Neuronal stem cell (in vitro differentiated cells): ENCODE measurements around the gene NEURL4.

Experiments used
- DNase-seq: peaks from one replicate; pipeline ENCODE4 v3.0.0-alpha.2; 2013; ENCODE audit warnings: low spot score
- H2AFZ ChIP-seq: one replicate; pipeline ENCODE4 v1.6.1; 2013; ENCODE audit warnings: mild to moderate bottlenecking, low read length, inconsistent platforms
- H2AK5ac ChIP-seq: 2 replicates; pipeline ENCODE4 v1.6.1; 2013; ENCODE audit warnings: low read depth, mild to moderate bottlenecking, inconsistent platforms, low read length, moderate library complexity, mixed read lengths
- H2BK120ac ChIP-seq: 2 replicates; pipeline ENCODE4 v1.6.1; 2013; ENCODE audit warnings: low read depth, mild to moderate bottlenecking, inconsistent platforms, low read length, moderate library complexity, mixed read lengths
- H2BK12ac ChIP-seq: one replicate; pipeline ENCODE4 v1.6.1; 2013; ENCODE audit warnings: low read length, inconsistent platforms
- H2BK15ac ChIP-seq: 2 replicates; pipeline ENCODE4 v1.6.1; 2013; ENCODE audit warnings: mild to moderate bottlenecking, low read length, inconsistent platforms, mixed read lengths
- H2BK5ac ChIP-seq: one replicate; pipeline ENCODE4 v1.6.1; 2013; ENCODE audit warnings: inconsistent platforms, mild to moderate bottlenecking, low read length, moderate library complexity
- H3K14ac ChIP-seq: one replicate; pipeline ENCODE4 v1.6.1; 2013; ENCODE audit warnings: low read length, inconsistent platforms
- H3K18ac ChIP-seq: 2 replicates; pipeline ENCODE4 v1.6.1; 2013; ENCODE audit warnings: low read length, inconsistent platforms
- H3K23ac ChIP-seq: 2 replicates; pipeline ENCODE4 v1.6.1; 2013; ENCODE audit warnings: low read depth, mild to moderate bottlenecking, mixed read lengths, low read length, inconsistent platforms; ENCODE audit not compliant: poor library complexity
- H3K27ac ChIP-seq: replicated peaks from 3 replicates; pipeline ENCODE4 v1.5.1; 2013; ENCODE audit warnings: low read length, inconsistent platforms
- H3K27me3 ChIP-seq, 3 experiments: 2 replicates each; pipeline ENCODE4 v1.6.1; 2013; ENCODE audit warnings: low read length in 3 of 3, mild to moderate bottlenecking in 2 of 3, inconsistent platforms in 1 of 3, low read depth in 1 of 3, mixed read lengths in 1 of 3, moderate library complexity in 1 of 3; ENCODE audit not compliant: control insufficient read depth in 3 of 3, insufficient read depth in 3 of 3
- H3K36me3 ChIP-seq, 2 donors: replicated peaks in 1 of 2; 2 replicates each; pipeline ENCODE4 v1.6.1; 2013; ENCODE audit warnings: low read length in 2 of 2; ENCODE audit not compliant: control insufficient read depth in 2 of 2, insufficient read depth in 2 of 2
- H3K4ac ChIP-seq: 2 replicates; pipeline ENCODE4 v1.6.1; 2013; ENCODE audit warnings: inconsistent platforms, mild to moderate bottlenecking, low read length, moderate library complexity
- H3K4me1 ChIP-seq, 2 donors: 1 replicate in 1 of 2; 2 replicates in 1 of 2; pipeline ENCODE4 v1.6.1; 2013; ENCODE audit warnings: low read length in 2 of 2, low read depth in 1 of 2; ENCODE audit not compliant: control insufficient read depth in 2 of 2, insufficient read depth in 1 of 2
- H3K4me2 ChIP-seq: one replicate; pipeline ENCODE4 v1.6.1; 2013; ENCODE audit warnings: mild to moderate bottlenecking, low read length, inconsistent platforms; ENCODE audit not compliant: insufficient read depth, poor library complexity, severe bottlenecking
- H3K4me3 ChIP-seq, 2 donors: 2 replicates each; pipeline ENCODE4 v1.5.1; 2013; ENCODE audit warnings: low read length in 2 of 2, mild to moderate bottlenecking in 2 of 2, inconsistent platforms in 1 of 2, moderate library complexity in 1 of 2
- H3K79me1 ChIP-seq: one replicate; pipeline ENCODE4 v1.6.1; 2013; ENCODE audit warnings: low read depth, mild to moderate bottlenecking, inconsistent platforms, low read length, moderate library complexity
- H3K9ac ChIP-seq: one replicate; pipeline ENCODE4 v1.6.1; 2013; ENCODE audit warnings: mild to moderate bottlenecking, low read depth, low read length, inconsistent platforms; ENCODE audit not compliant: poor library complexity
- H3K9me3 ChIP-seq, 2 donors: replicated peaks in 1 of 2; 2 replicates each; pipeline versions ENCODE3 to v1.6.1; 2013; ENCODE audit warnings: low read length in 2 of 2, mild to moderate bottlenecking in 2 of 2, inconsistent platforms in 1 of 2, low read depth in 1 of 2, mixed read lengths in 1 of 2, moderate library complexity in 1 of 2; ENCODE audit not compliant: control insufficient read depth in 2 of 2, insufficient read depth in 1 of 2
- H4K8ac ChIP-seq: one replicate; pipeline ENCODE4 v1.6.1; 2013; ENCODE audit warnings: low read depth, mild to moderate bottlenecking, inconsistent platforms, low read length, moderate library complexity
- H4K91ac ChIP-seq: one replicate; pipeline ENCODE4 v1.6.1; 2013; ENCODE audit warnings: low read length, low read depth, mild to moderate bottlenecking, inconsistent platforms; ENCODE audit not compliant: poor library complexity
- WGBS, 2 donors: extraction: QIAGEN DNeasy Blood & Tissue Kit; methylation state at CpG; one replicate each; pipeline ENCODE4 v1.1.7; 2013; ENCODE audit warnings: missing lambda C conversion rate in 2 of 2, mixed read lengths in 1 of 2; ENCODE audit not compliant: insufficient read length in 2 of 2, insufficient replicate concordance in 1 of 2; ENCODE audit errors: extremely low coverage in 2 of 2; 5-methylcytosine and 5-hydroxymethylcytosine counted together

Gene NEURL4

GRCh38 chr17:7290685-7291084 is 38.5 kb downstream of the NEURL4 start:
- H3K4me2 ChIP-seq: no peak overlapping the region
- no peak overlapping the region for H2BK120ac ChIP-seq
- no peak overlapping the region for H3K14ac ChIP-seq
- H3K23ac ChIP-seq: no peak overlapping the region
- peaks cover 8 to 38% (median 33%) of the 10 kb centered on the region in 3 experiments for H3K27me3 ChIP-seq
- H3K36me3 ChIP-seq: peaks cover 0 to 5% of the 10 kb centered on the region in 2 donors
- peak overlapping the region; percentile 22 for H2BK12ac ChIP-seq
- H2AK5ac ChIP-seq: peak overlapping the region; percentile 56
- H4K91ac ChIP-seq: no peak overlapping the region
- no CpG with 5 or more reads among the region's 11 CpGs for WGBS, 2 donors
- H3K27ac ChIP-seq: no peak overlapping the region
- H3K4me3 ChIP-seq: no peak overlapping the region
- H3K9ac ChIP-seq: no peak overlapping the region
- no peak overlapping the region for H4K8ac ChIP-seq
- no peak for DNase-seq
- H3K4me1 ChIP-seq: peaks cover 5 to 19% of the 10 kb centered on the region in 2 donors
- peak overlapping the region; percentile 17 for H3K18ac ChIP-seq
- H2BK5ac ChIP-seq: peak overlapping the region; percentile 39
- no peak overlapping the region for H2AFZ ChIP-seq
- H3K4ac ChIP-seq: no peak overlapping the region
- peaks cover 0 to 1% of the 10 kb centered on the region in 2 donors for H3K9me3 ChIP-seq
- peaks cover 4% of the 10 kb centered on the region for H3K79me1 ChIP-seq
- no peak overlapping the region for H2BK15ac ChIP-seq

DNA sequence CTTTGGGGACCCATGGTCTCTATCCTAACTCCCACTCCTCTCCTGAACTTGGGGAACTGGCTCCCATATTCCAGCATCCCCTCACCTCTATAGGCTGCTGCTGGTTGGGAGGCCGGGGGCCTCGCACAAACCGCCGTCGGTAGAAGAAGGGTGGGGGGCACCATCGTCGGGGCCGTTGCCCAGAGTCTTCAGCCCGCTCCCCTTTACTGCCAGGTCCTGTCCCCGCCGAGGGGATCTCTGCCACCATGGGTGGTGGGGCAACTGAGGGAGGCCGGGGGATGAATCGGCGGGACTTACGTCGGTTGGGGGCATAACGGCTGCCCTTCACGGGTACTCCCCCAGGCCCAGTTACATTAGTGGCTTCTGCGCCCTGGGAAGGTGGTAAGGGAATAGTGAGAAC is 39.0 kb downstream of the NEURL4 start:
- WGBS, 2 donors: no CpG with 5 or more reads among the region's 19 CpGs
- H3K4me1 ChIP-seq: peaks cover 5 to 19% of the 10 kb centered on the region in 2 donors
- no peak for DNase-seq
- H4K8ac ChIP-seq: no peak overlapping the region
- H3K9me3 ChIP-seq: no peaks in the 10 kb centered on the region
- no peak overlapping the region for H2BK12ac ChIP-seq
- H3K79me1 ChIP-seq: peaks cover 4% of the 10 kb centered on the region
- no peak overlapping the region for H2AFZ ChIP-seq
- H2BK5ac ChIP-seq: peak overlapping the region; percentile 39
- H2AK5ac ChIP-seq: no peak overlapping the region
- H3K27ac ChIP-seq: no peak overlapping the region
- no peak overlapping the region for H3K9ac ChIP-seq
- no peak overlapping the region for H3K4me3 ChIP-seq
- H3K23ac ChIP-seq: peak overlapping the region; percentile 10
- H3K4ac ChIP-seq: no peak overlapping the region
- H3K4me2 ChIP-seq: no peak overlapping the region
- H2BK120ac ChIP-seq: no peak overlapping the region
- H3K18ac ChIP-seq: peak overlapping the region; percentile 17
- H4K91ac ChIP-seq: no peak overlapping the region
- peaks cover 4 to 33% (median 28%) of the 10 kb centered on the region in 3 experiments for H3K27me3 ChIP-seq
- peaks cover 0 to 7% of the 10 kb centered on the region in 2 donors for H3K36me3 ChIP-seq
- H3K14ac ChIP-seq: no peak overlapping the region
- no peak overlapping the region for H2BK15ac ChIP-seq

GRCh38 chr17:7289256-7290032 is 39.7 kb downstream of the NEURL4 start:
- Histone ChIP-seq H2BK120ac (no peak overlapping the region), H4K91ac (no peak overlapping the region), H2BK12ac (no peak overlapping the region), H4K8ac (no peak overlapping the region), H2AK5ac (no peak overlapping the region), H3K9me3 (no peaks in the 10 kb centered on the region), H3K4ac (no peak overlapping the region), H3K9ac (no peak overlapping the region), H3K4me2 (no peak overlapping the region), H2AFZ (no peak overlapping the region), H3K4me3 (no peak overlapping the region), H2BK15ac (peak overlapping the region; percentile 58), H3K79me1 (peaks cover 2% of the 10 kb centered on the region), H3K14ac (no peak overlapping the region), H3K27me3 (peaks cover 0 to 28% (median 23%) of the 10 kb centered on the region in 3 experiments), H2BK5ac (no peak overlapping the region), H3K36me3 (peaks cover 2 to 7% of the 10 kb centered on the region in 2 donors), H3K23ac (no peak overlapping the region), H3K4me1 (peaks cover 2 to 16% of the 10 kb centered on the region in 2 donors), H3K27ac (no peak overlapping the region), H3K18ac (peak overlapping the region; percentile 57)
- no peak for DNase-seq
- WGBS, 2 donors: no CpG with 5 or more reads among the region's 18 CpGs

DNA sequence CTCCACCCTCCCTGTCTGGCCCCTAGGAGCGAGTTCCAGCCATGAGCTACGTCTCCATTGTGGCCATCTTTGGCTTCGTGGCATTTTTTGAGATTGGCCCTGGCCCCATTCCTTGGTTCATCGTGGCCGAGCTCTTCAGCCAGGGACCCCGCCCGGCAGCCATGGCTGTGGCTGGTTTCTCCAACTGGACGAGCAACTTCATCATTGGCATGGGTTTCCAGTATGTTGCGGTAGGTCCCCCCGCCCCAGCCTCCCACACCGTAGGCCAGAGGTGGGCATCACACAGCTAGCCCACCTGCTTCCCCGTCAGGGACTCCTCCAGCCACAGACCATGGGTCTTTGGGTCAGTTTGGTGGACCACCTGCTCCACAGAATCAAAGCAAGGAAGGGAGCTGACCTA is 43.5 kb downstream of the NEURL4 start:
- H3K18ac ChIP-seq: no peak overlapping the region
- peaks cover 2 to 7% of the 10 kb centered on the region in 2 donors for H3K36me3 ChIP-seq
- H3K27me3 ChIP-seq: peaks cover 0 to 18% (median 0%) of the 10 kb centered on the region in 3 experiments
- no peak overlapping the region for H2BK120ac ChIP-seq
- no peak overlapping the region for H2BK15ac ChIP-seq
- no peak for DNase-seq
- H3K23ac ChIP-seq: peak overlapping the region; percentile 73
- H3K4me1 ChIP-seq: peaks cover 8 to 15% of the 10 kb centered on the region in 2 donors
- H4K91ac ChIP-seq: no peak overlapping the region
- H3K4me2 ChIP-seq: no peak overlapping the region
- H3K9ac ChIP-seq: no peak overlapping the region
- H3K4ac ChIP-seq: no peak overlapping the region
- H4K8ac ChIP-seq: no peak overlapping the region
- H3K27ac ChIP-seq: no peak overlapping the region
- no CpG with 5 or more reads among the region's 12 CpGs for WGBS, 2 donors
- H3K9me3 ChIP-seq: no peaks in the 10 kb centered on the region
- no peak overlapping the region for H3K14ac ChIP-seq
- peaks cover 3% of the 10 kb centered on the region for H3K79me1 ChIP-seq
- no peak overlapping the region for H2BK5ac ChIP-seq
- H2BK12ac ChIP-seq: no peak overlapping the region
- no peak overlapping the region for H3K4me3 ChIP-seq
- H2AFZ ChIP-seq: no peak overlapping the region
- H2AK5ac ChIP-seq: no peak overlapping the region
